ENCODE measurements around the gene SPIRE1.
"Not testable (repeated sequence)": the region's sequence is repeated elsewhere in the genome, so short reads cannot be mapped to it uniquely, and the experiment has no call there.

DNA sequence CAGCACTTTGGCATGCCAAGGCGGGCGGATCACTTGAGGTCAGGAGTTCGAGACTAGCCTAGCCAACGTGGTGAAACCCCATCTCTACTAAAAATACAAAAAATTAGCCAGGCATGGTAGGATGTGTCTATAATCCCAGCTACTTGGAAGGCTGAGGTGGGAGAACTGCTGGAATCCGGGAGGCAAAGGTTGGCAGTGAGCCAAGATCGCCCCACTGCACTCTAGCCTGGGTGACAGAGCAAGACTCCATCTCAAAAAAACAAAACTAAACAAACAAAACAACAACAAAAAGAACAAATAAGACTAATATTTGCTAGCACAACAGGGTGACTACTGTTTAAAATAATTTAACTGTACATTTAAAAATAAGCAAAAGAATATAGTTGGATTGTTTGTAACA, 97.3 kb downstream of the SPIRE1 start:
- TF ChIP-seq, protein P1, sequence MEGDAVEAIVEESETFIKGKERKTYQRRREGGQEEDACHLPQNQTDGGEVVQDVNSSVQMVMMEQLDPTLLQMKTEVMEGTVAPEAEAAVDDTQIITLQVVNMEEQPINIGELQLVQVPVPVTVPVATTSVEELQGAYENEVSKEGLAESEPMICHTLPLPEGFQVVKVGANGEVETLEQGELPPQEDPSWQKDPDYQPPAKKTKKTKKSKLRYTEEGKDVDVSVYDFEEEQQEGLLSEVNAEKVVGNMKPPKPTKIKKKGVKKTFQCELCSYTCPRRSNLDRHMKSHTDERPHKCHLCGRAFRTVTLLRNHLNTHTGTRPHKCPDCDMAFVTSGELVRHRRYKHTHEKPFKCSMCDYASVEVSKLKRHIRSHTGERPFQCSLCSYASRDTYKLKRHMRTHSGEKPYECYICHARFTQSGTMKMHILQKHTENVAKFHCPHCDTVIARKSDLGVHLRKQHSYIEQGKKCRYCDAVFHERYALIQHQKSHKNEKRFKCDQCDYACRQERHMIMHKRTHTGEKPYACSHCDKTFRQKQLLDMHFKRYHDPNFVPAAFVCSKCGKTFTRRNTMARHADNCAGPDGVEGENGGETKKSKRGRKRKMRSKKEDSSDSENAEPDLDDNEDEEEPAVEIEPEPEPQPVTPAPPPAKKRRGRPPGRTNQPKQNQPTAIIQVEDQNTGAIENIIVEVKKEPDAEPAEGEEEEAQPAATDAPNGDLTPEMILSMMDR (IDR thresholded peaks at IDR 0.05): not testable (repeated sequence)
- TF ChIP-seq POLR2A, EP300, POLR2AphosphoS5 (IDR thresholded peaks at IDR 0.05): not testable (repeated sequence)
